Stimulated activated CD8-positive, alpha-beta memory T cell treated with anti-CD3 and anti-CD28 coated beads, Interleukin-12 subunit alpha, Interleukin-12 subunit beta, amount 100 ng/mL, for 24 hours (primary cell): ENCODE results near the gene LYZL1.
"Not testable (repeated sequence)": the region's sequence is repeated elsewhere in the genome, so short reads cannot be mapped to it uniquely, and the experiment has no call there.

Experiments used
- DNase-seq: peaks from one replicate; pipeline ENCODE4 v3.0.0-alpha.2; 2020; ENCODE audit errors: extremely low read depth

LYZL1 gene

GRCh38 chr10:29263506-29263905 lies 25.4 kb upstream of the LYZL1 start:
- DNase-seq, result no peak

- no peak for DNase-seq
These were observed 23.6 kb upstream of the LYZL1 start for GRCh38 chr10:29265210-29265768.

GRCh38 chr10:29266641-29267040 lies 22.2 kb upstream of the LYZL1 start:
- no peak for DNase-seq

GRCh38 chr10:29268011-29268410 lies 20.9 kb upstream of the LYZL1 start:
- DNase-seq, result no peak

GRCh38 chr10:29269486-29269885 lies 19.4 kb upstream of the LYZL1 start:
- DNase-seq, result no peak

- DNase-seq, result no peak
These were observed 18.0 kb upstream of the LYZL1 start for GRCh38 chr10:29270883-29271282.

- DNase-seq, result no peak
These were observed 17.0 kb upstream of the LYZL1 start for GRCh38 chr10:29271877-29272276.

GRCh38 chr10:29273478-29273877 lies 15.4 kb upstream of the LYZL1 start:
- DNase-seq, result no peak

- DNase-seq, result no peak
These were observed 12.5 kb upstream of the LYZL1 start for GRCh38 chr10:29276251-29276850.

- DNase-seq, result no peak
These were observed 11.6 kb upstream of the LYZL1 start for GRCh38 chr10:29277296-29277695.

GRCh38 chr10:29279779-29280487 lies 8.9 kb upstream of the LYZL1 start:
- DNase-seq, result no peak

GRCh38 chr10:29280488-29280840 lies 8.4 kb upstream of the LYZL1 start:
- DNase-seq, result no peak

- no peak for DNase-seq
These were observed 3.2 kb upstream of the LYZL1 start for GRCh38 chr10:29285624-29286051.

- no peak for DNase-seq
These were observed 1.2 kb upstream of the LYZL1 start for GRCh38 chr10:29287635-29288034.

- not testable (repeated sequence) for DNase-seq
These were observed 2.7 kb downstream of the LYZL1 start for GRCh38 chr10:29291561-29291960.

- not testable (repeated sequence) for DNase-seq
These were observed 3.5 kb downstream of the LYZL1 start for GRCh38 chr10:29292406-29292805.

- no peak for DNase-seq
These were observed 6.9 kb downstream of the LYZL1 start for GRCh38 chr10:29295813-29296212.

- DNase-seq, result no peak
These were observed 8.8 kb downstream of the LYZL1 start for GRCh38 chr10:29297678-29298077.

- no peak for DNase-seq
These were observed 12.6 kb downstream of the LYZL1 start for GRCh38 chr10:29301359-29301910.

GRCh38 chr10:29302499-29302898 lies 13.6 kb downstream of the LYZL1 start:
- no peak for DNase-seq

- no peak for DNase-seq
These were observed 15.6 kb downstream of the LYZL1 start for GRCh38 chr10:29304264-29304994.

GRCh38 chr10:29304995-29305335 lies 16.1 kb downstream of the LYZL1 start:
- no peak for DNase-seq

- no peak for DNase-seq
These were observed 17.8 kb downstream of the LYZL1 start for GRCh38 chr10:29306688-29307087.
